HepG2 (cell line): ENCODE results near the gene SFTA2. TPM values are rescaled to one million over a fixed set of nuclear protein-coding genes. Genes with fewer than 3 reads are reported as not detected.

ENCODE experiments used
- DRAP1 ChIP-seq: IDR thresholded peaks from 2 replicates; pipeline ENCODE4 v1.6.1; 2016; ENCODE audit warnings: missing genetic modification reagents, missing compliant biosample characterization
- FOSL2 ChIP-seq: sonication (generic); formaldehyde crosslinking; IDR thresholded peaks from 2 replicates; pipeline ENCODE4 v1.4.0; 2020; ENCODE audit warnings: missing genetic modification reagents
- MAFG ChIP-seq: sonication (generic); formaldehyde crosslinking; IDR thresholded peaks from 2 replicates; pipeline ENCODE4 v1.5.1; 2020; ENCODE audit warnings: mild to moderate bottlenecking, missing genetic modification reagents
- MXD4 ChIP-seq: IDR thresholded peaks from 2 replicates; pipeline ENCODE4 v1.6.1; 2016; ENCODE audit warnings: mild to moderate bottlenecking, missing biosample characterization, missing genetic modification reagents
- NFE2L1 ChIP-seq: sonication (generic); formaldehyde crosslinking; IDR thresholded peaks from 2 replicates; pipeline ENCODE4 v1.4.0; 2020; ENCODE audit warnings: missing genetic modification reagents, mild to moderate bottlenecking, borderline replicate concordance
- NFYC ChIP-seq: IDR thresholded peaks from 2 replicates; pipeline ENCODE4 v1.6.1; 2016; ENCODE audit warnings: missing genetic modification reagents, missing compliant biosample characterization
- PLRG1 ChIP-seq: fragments of 450-650 bp; conservative IDR thresholded peaks from 2 replicates; pipeline ENCODE4 v1.6.1; 2016
- PRDM4 ChIP-seq: sonication (generic); formaldehyde crosslinking; IDR thresholded peaks from 2 replicates; pipeline ENCODE4 v1.9.0; 2021; ENCODE audit warnings: missing genetic modification reagents, borderline replicate concordance
- RFXANK ChIP-seq: IDR thresholded peaks from 2 replicates; pipeline ENCODE4 v1.6.1; 2016
- SIX1 ChIP-seq: sonication (generic); formaldehyde crosslinking; IDR thresholded peaks from 2 replicates; pipeline ENCODE4 v1.4.0; 2020; ENCODE audit warnings: missing genetic modification reagents, borderline replicate concordance
- SNAPC2 ChIP-seq: sonication (generic); formaldehyde crosslinking; IDR thresholded peaks from 2 replicates; pipeline ENCODE4 v1.8.1; 2022; ENCODE audit warnings: mild to moderate bottlenecking, missing genetic modification reagents
- SSRP1 ChIP-seq: IDR thresholded peaks from 2 replicates; pipeline ENCODE4 v1.6.1; 2016; ENCODE audit warnings: control low read depth
- TBX3 ChIP-seq: fragments of 450-650 bp; IDR thresholded peaks from 2 replicates; pipeline ENCODE4 v1.6.1; 2017; ENCODE audit warnings: antibody characterized with exemption, mild to moderate bottlenecking, inconsistent platforms, borderline replicate concordance
- TCF7L2 ChIP-seq: IDR thresholded peaks from 2 replicates; pipeline ENCODE4 v1.6.1; 2011; ENCODE audit warnings: mild to moderate bottlenecking, low read depth, low read length, moderate library complexity
- TEAD2 ChIP-seq: sonication (generic); formaldehyde crosslinking; IDR thresholded peaks from 2 replicates; pipeline ENCODE4 v1.9.0; 2021; ENCODE audit warnings: missing genetic modification reagents
- U2AF2 ChIP-seq: fragments of 200-400 bp; formaldehyde crosslinking; IDR thresholded peaks from 2 replicates; pipeline ENCODE4 v1.6.1; 2017; ENCODE audit warnings: low read depth, mild to moderate bottlenecking, low read length
- ZNF337 ChIP-seq: sonication (generic); formaldehyde crosslinking; IDR thresholded peaks from 2 replicates; pipeline ENCODE4 v1.5.1; 2020; ENCODE audit warnings: missing genetic modification reagents, low read depth, mild to moderate bottlenecking, borderline replicate concordance
- ZNF773 ChIP-seq: sonication (generic); formaldehyde crosslinking; IDR thresholded peaks from 2 replicates; pipeline ENCODE4 v1.4.0; 2020; ENCODE audit warnings: missing genetic modification reagents, borderline replicate concordance
- ZNF879 ChIP-seq: sonication (generic); formaldehyde crosslinking; IDR thresholded peaks from 2 replicates; pipeline ENCODE4 v1.8.1; 2023; ENCODE audit warnings: missing genetic modification reagents
- polyA plus RNA-seq, 8 experiments: library from polyadenylated mRNA; depleted of rRNA in 3 of 8; stranded (reverse) in 7 of 8; unstranded in 1 of 8; fragments of >200 nt; fragmentation: Illumina TruSeq in 4 of 8; extraction: Trizol in 4 of 8; gene quantifications; 2 replicates each; pipeline versions ENCODE4 v1.2.1 to v1.2.3, GENCODE V29; 2011 to 2016; ENCODE audit warnings: low read depth in 4 of 8, missing spikeins in 1 of 8, mixed read lengths in 1 of 8; ENCODE audit not compliant: insufficient read depth in 1 of 8
- total RNA-seq, 5 experiments: library from RNA; depleted of rRNA; stranded (reverse); fragments of >200 nt; fragmentation: Illumina TruSeq; extraction: Trizol; gene quantifications; 2 replicates each; pipeline ENCODE4 v1.2.3, GENCODE V29; 2016; ENCODE audit warnings: low read depth in 1 of 5
- TF ChIP-seq, protein P1 (sequence below): sonication (generic); formaldehyde crosslinking; conservative IDR thresholded peaks from 2 replicates; pipeline ENCODE4 v1.8.0; 2022; ENCODE audit warnings: missing genetic modification reagents
- TF ChIP-seq, protein P2 (sequence below): sonication (generic); formaldehyde crosslinking; IDR thresholded peaks from 2 replicates; pipeline ENCODE4 v1.4.0; 2020; ENCODE audit warnings: missing genetic modification reagents, borderline replicate concordance
- TF ChIP-seq, protein P3 (sequence below): sonication (generic); formaldehyde crosslinking; IDR thresholded peaks from 2 replicates; pipeline ENCODE4 v1.9.0; 2021; ENCODE audit warnings: missing genetic modification reagents, borderline replicate concordance

The SFTA2 gene
- total and polyA plus RNA-seq, 2 of the 13 experiments (the other 11 are each of a cell fraction or from before 2014, with no cell fraction given), result not detected

GRCh38 chr6:30915591-30915946 lies 16.4 kb downstream of the SFTA2 start (continued):
- TF ChIP-seq NFYC (CRISPR knock-in tag) (no peak), FOSL2 (CRISPR knock-in tag) (0 out of 2 replicates have a peak, but pooled peaks have one; percentile 17), MXD4 (CRISPR knock-in tag) (no peak), PRDM4 (CRISPR knock-in tag) (no peak), SNAPC2 (CRISPR knock-in tag) (no peak), RFXANK (CRISPR knock-in tag) (no peak), SIX1 (CRISPR knock-in tag) (no peak), ZNF773 (CRISPR knock-in tag) (no peak), SSRP1 (CRISPR knock-in tag) (0 out of 2 replicates have a peak, but pooled peaks have one; percentile 35), PLRG1 (no peak), U2AF2 (no peak), TBX3 (no peak), NFE2L1 (CRISPR knock-in tag) (no peak), ZNF879 (CRISPR knock-in tag) (no peak), ZNF337 (no peak), TCF7L2 (no peak), DRAP1 (CRISPR knock-in tag) (no peak), TEAD2 (CRISPR knock-in tag) (no peak), MAFG (no peak)
- TF ChIP-seq, protein P1, sequence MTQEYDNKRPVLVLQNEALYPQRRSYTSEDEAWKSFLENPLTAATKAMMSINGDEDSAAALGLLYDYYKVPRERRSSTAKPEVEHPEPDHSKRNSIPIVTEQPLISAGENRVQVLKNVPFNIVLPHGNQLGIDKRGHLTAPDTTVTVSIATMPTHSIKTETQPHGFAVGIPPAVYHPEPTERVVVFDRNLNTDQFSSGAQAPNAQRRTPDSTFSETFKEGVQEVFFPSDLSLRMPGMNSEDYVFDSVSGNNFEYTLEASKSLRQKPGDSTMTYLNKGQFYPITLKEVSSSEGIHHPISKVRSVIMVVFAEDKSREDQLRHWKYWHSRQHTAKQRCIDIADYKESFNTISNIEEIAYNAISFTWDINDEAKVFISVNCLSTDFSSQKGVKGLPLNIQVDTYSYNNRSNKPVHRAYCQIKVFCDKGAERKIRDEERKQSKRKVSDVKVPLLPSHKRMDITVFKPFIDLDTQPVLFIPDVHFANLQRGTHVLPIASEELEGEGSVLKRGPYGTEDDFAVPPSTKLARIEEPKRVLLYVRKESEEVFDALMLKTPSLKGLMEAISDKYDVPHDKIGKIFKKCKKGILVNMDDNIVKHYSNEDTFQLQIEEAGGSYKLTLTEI (CRISPR knock-in tag), result no peak
- TF ChIP-seq, protein P2, sequence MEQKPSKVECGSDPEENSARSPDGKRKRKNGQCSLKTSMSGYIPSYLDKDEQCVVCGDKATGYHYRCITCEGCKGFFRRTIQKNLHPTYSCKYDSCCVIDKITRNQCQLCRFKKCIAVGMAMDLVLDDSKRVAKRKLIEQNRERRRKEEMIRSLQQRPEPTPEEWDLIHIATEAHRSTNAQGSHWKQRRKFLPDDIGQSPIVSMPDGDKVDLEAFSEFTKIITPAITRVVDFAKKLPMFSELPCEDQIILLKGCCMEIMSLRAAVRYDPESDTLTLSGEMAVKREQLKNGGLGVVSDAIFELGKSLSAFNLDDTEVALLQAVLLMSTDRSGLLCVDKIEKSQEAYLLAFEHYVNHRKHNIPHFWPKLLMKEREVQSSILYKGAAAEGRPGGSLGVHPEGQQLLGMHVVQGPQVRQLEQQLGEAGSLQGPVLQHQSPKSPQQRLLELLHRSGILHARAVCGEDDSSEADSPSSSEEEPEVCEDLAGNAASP, result no peak
- TF ChIP-seq, protein P3, sequence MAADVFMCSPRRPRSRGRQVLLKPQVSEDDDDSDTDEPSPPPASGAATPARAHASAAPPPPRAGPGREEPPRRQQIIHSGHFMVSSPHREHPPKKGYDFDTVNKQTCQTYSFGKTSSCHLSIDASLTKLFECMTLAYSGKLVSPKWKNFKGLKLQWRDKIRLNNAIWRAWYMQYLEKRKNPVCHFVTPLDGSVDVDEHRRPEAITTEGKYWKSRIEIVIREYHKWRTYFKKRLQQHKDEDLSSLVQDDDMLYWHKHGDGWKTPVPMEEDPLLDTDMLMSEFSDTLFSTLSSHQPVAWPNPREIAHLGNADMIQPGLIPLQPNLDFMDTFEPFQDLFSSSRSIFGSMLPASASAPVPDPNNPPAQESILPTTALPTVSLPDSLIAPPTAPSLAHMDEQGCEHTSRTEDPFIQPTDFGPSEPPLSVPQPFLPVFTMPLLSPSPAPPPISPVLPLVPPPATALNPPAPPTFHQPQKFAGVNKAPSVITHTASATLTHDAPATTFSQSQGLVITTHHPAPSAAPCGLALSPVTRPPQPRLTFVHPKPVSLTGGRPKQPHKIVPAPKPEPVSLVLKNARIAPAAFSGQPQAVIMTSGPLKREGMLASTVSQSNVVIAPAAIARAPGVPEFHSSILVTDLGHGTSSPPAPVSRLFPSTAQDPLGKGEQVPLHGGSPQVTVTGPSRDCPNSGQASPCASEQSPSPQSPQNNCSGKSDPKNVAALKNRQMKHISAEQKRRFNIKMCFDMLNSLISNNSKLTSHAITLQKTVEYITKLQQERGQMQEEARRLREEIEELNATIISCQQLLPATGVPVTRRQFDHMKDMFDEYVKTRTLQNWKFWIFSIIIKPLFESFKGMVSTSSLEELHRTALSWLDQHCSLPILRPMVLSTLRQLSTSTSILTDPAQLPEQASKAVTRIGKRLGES (CRISPR knock-in tag), result no peak
